Mesendoderm (in vitro differentiated cells): ENCODE results near the gene ZFP36.

Experiments used
- DNase-seq: peaks from one replicate; pipeline ENCODE4 v3.0.0; 2013
- H2AK5ac ChIP-seq: 2 replicates; pipeline ENCODE4 v1.6.1; 2013; ENCODE audit warnings: low read length, inconsistent platforms
- H2BK120ac ChIP-seq: 2 replicates; pipeline ENCODE4 v1.6.1; 2013; ENCODE audit warnings: low read depth, mild to moderate bottlenecking, low read length, moderate library complexity, mixed read lengths
- H2BK15ac ChIP-seq: replicated peaks from 2 replicates; pipeline ENCODE4 v1.6.1; 2013; ENCODE audit warnings: low read depth, mild to moderate bottlenecking, moderate library complexity
- H2BK5ac ChIP-seq: 2 replicates; pipeline ENCODE4 v1.6.1; 2013; ENCODE audit warnings: low read length, inconsistent platforms
- H3K18ac ChIP-seq: 2 replicates; pipeline ENCODE4 v1.6.1; 2013; ENCODE audit warnings: mild to moderate bottlenecking, low read length, mixed read lengths
- H3K23ac ChIP-seq: one replicate; pipeline ENCODE4 v1.6.1; 2013; ENCODE audit warnings: low read length
- H3K27ac ChIP-seq: 2 replicates; pipeline ENCODE4 v1.5.1; 2013; ENCODE audit warnings: low read depth, mild to moderate bottlenecking, inconsistent platforms, low read length, moderate library complexity
- H3K27me3 ChIP-seq: 2 replicates; pipeline ENCODE4 v1.6.1; 2013; ENCODE audit warnings: low read length, control low read depth, mild to moderate bottlenecking, inconsistent platforms; ENCODE audit not compliant: insufficient read depth, poor library complexity
- H3K36me3 ChIP-seq: 2 replicates; pipeline ENCODE4 v1.6.1; 2013; ENCODE audit warnings: low read length, inconsistent platforms; ENCODE audit not compliant: control insufficient read depth, insufficient read depth
- H3K4ac ChIP-seq: one replicate; pipeline ENCODE4 v1.6.1; 2013; ENCODE audit warnings: low read depth, mild to moderate bottlenecking, low read length, moderate library complexity
- H3K4me1 ChIP-seq: 2 replicates; pipeline ENCODE4 v1.6.1; 2013; ENCODE audit warnings: low read depth, low read length, inconsistent platforms; ENCODE audit not compliant: control insufficient read depth
- H3K4me2 ChIP-seq: 2 replicates; pipeline ENCODE4 v1.6.1; 2013; ENCODE audit warnings: low read length
- H3K4me3 ChIP-seq: 2 replicates; pipeline ENCODE4 v1.5.1; 2013; ENCODE audit warnings: mild to moderate bottlenecking, low read length
- H3K56ac ChIP-seq: one replicate; pipeline ENCODE4 v1.6.1; 2013; ENCODE audit warnings: low read length
- H3K79me1 ChIP-seq: 2 replicates; pipeline ENCODE4 v1.6.1; 2013; ENCODE audit warnings: low read length, inconsistent platforms
- H3K79me2 ChIP-seq: 2 replicates; pipeline ENCODE4 v1.6.1; 2013; ENCODE audit warnings: mild to moderate bottlenecking, low read length; ENCODE audit not compliant: control insufficient read depth, insufficient read depth
- H3K9ac ChIP-seq: 2 replicates; pipeline ENCODE4 v1.6.1; 2013; ENCODE audit warnings: low read length, inconsistent platforms
- H4K5ac ChIP-seq: one replicate; pipeline ENCODE4 v1.6.1; 2013; ENCODE audit warnings: low read length
- H4K8ac ChIP-seq: one replicate; pipeline ENCODE4 v1.6.1; 2013; ENCODE audit warnings: low read depth, mild to moderate bottlenecking, control low read depth, low read length, moderate library complexity
- WGBS: extraction: QIAGEN DNeasy Blood & Tissue Kit; methylation state at CpG from one replicate; pipeline ENCODE4 v1.1.7; 2013; ENCODE audit warnings: low lambda C conversion rate, missing lambda C conversion rate; ENCODE audit not compliant: insufficient coverage; ENCODE audit errors: extremely low coverage; 5-methylcytosine and 5-hydroxymethylcytosine counted together

Gene ZFP36

DNA sequence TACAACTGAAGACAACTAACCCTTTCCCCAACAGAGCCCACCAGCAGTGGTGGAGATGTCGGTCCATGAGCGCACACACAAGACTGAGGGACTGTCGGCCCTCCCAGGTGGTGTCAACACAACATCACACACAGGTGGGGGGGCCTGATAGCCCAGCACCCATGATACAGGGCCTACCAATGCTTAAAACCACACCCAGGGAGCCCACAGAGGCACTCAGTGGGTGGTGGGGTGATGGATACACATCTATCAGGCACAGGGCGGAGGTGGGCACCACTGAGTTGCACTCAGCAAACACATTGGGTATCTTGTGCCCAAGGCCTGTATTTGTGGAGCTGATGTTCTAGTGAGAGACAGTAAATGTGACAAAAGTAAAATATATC lies 7.0 kb upstream of the ZFP36 start:
- Histone ChIP-seq H2BK15ac (no peak overlapping the region), H3K36me3 (no peaks in the 10 kb centered on the region), H3K27ac (no peak overlapping the region), H2BK5ac (no peak overlapping the region), H2BK120ac (no peak overlapping the region), H3K4ac (no peak overlapping the region), H4K8ac (no peak overlapping the region), H3K79me2 (no peaks in the 10 kb centered on the region), H4K5ac (no peak overlapping the region), H3K4me3 (no peak overlapping the region), H3K56ac (no peak overlapping the region), H2AK5ac (no peak overlapping the region), H3K4me1 (peaks cover 12% of the 10 kb centered on the region), H3K23ac (no peak overlapping the region), H3K27me3 (no peaks in the 10 kb centered on the region), H3K79me1 (no peaks in the 10 kb centered on the region), H3K9ac (no peak overlapping the region), H3K18ac (no peak overlapping the region), H3K4me2 (no peak overlapping the region)
- no peak for DNase-seq
- no CpG with 5 or more reads among the region's 4 CpGs for WGBS

DNA sequence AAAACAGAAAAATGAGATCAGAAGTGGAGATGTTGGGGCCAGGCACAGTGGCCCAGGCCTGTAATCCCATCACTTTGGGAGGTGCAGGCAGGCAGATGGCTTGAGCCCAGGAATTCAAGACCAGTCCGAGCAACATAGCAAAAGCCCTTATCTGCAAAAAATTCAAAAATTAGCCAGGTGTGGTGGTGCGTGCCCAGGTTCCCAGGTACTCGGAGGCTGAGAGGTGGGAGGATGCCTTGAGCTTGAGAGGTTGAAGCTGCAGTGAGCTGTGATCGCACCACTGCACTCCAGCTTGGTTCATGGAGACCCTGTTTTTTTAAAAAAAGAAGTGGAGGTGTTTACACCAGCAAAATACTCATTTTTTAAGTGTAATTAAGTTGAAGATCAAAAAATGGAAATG lies 6.6 kb upstream of the ZFP36 start:
- no peak overlapping the region for H3K56ac ChIP-seq

DNA sequence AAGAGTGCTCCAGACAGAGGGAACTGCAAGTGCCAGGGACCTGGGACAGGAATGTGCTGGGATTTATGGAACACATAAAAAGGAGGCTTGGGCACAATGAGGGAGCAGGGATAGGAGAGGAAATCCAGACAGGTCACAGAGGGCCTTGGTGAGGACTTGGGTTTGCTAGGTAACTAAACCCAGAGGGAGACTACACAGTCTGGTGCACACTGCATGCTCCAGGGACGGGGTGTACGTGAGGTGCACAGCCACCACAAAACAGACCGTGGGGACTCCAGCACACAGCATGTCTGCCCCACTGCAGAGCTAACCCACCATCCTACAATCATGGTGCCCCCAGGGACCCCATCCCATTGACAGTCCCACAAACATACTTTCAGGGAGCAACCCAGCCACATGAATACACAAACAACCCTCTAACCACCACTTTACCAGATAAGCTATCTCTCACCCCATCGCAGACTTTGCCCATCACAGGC lies 5.5 kb upstream of the ZFP36 start:
- Histone ChIP-seq H3K23ac (no peak overlapping the region), H3K18ac (no peak overlapping the region)

More for the DNA sequence above, 6.6 kb upstream of the ZFP36 start:
- Histone ChIP-seq H3K4me2 (no peak overlapping the region), H3K4me3 (no peak overlapping the region), H3K79me2 (no peaks in the 10 kb centered on the region), H3K27ac (no peak overlapping the region), H2AK5ac (no peak overlapping the region), H3K4me1 (peaks cover 12% of the 10 kb centered on the region), H4K8ac (no peak overlapping the region), H2BK120ac (no peak overlapping the region), H2BK5ac (no peak overlapping the region), H3K9ac (no peak overlapping the region), H3K4ac (no peak overlapping the region), H3K18ac (no peak overlapping the region), H3K23ac (no peak overlapping the region), H2BK15ac (no peak overlapping the region), H4K5ac (no peak overlapping the region), H3K79me1 (no peaks in the 10 kb centered on the region), H3K27me3 (no peaks in the 10 kb centered on the region), H3K36me3 (no peaks in the 10 kb centered on the region)
- no peak for DNase-seq
- WGBS: no CpG with 5 or more reads among the region's 4 CpGs

DNA sequence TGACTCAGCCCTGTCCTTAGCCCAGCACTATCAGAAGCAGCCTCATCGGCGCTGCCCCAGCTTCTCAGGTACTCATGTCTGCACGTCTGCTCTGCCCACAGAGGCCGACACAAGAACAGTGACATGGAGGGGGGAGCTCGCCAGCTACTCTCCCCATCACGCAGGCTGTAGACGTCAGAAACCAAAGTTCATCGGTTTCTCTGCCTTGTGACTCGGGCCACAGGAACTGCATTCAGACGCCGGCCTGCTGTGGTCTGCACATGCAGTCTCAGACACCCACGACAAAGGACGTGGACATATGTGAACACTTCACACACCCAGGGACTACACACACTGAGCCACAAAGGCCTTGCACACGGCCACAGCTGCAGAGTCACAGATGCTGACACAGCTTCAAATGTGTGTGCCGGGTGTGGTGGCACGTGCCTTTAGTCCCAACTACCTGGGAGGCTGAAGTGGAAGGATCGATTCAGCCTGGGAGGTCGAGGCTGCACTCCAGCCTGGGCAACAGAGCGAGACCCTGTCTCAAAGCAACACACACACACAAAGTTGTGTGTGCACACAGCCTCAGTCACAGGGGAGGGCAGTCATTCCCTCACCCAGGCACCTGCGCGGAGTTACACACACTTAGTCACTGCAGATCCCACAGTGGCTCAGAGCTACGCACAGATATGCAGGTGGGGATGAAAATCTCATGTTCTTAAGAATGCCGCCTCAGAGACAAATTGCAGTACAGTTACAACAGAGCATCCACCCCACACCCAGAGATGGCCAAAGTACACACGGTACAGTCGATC lies 4.9 kb upstream of the ZFP36 start:
- H3K4me3 ChIP-seq: no peak overlapping the region
- H3K4ac ChIP-seq: no peak overlapping the region
- DNase-seq: peak; percentile 70
- no peaks in the 10 kb centered on the region for H3K36me3 ChIP-seq
- peak overlapping the region; percentile 63 for H3K4me2 ChIP-seq
- H4K8ac ChIP-seq: no peak overlapping the region
- H3K56ac ChIP-seq: peak overlapping the region; percentile 87
- H2AK5ac ChIP-seq: peak overlapping the region; percentile 19
- H3K9ac ChIP-seq: peak overlapping the region; percentile 67
- no peak overlapping the region for H4K5ac ChIP-seq
- no peaks in the 10 kb centered on the region for H3K27me3 ChIP-seq
- H2BK120ac ChIP-seq: no peak overlapping the region
- no CpG with 5 or more reads among the region's 25 CpGs for WGBS
- H2BK15ac ChIP-seq: no peak overlapping the region
- H2BK5ac ChIP-seq: no peak overlapping the region
- no peaks in the 10 kb centered on the region for H3K79me1 ChIP-seq
- no peak overlapping the region for H3K18ac ChIP-seq
- H3K27ac ChIP-seq: peak overlapping the region; percentile 9
- peaks cover 12% of the 10 kb centered on the region for H3K4me1 ChIP-seq
- H3K79me2 ChIP-seq: peaks cover under 1% of the 10 kb centered on the region
- H3K23ac ChIP-seq: peak overlapping the region; percentile 18

More for the DNA sequence above, 5.5 kb upstream of the ZFP36 start:
- peak overlapping the region; percentile 87 for H3K56ac ChIP-seq
- peaks cover 12% of the 10 kb centered on the region for H3K4me1 ChIP-seq
- no peak overlapping the region for H3K4me3 ChIP-seq
- no peaks in the 10 kb centered on the region for H3K79me1 ChIP-seq
- H3K27ac ChIP-seq: no peak overlapping the region
- no peak overlapping the region for H2BK5ac ChIP-seq
- H3K79me2 ChIP-seq: no peaks in the 10 kb centered on the region
- H3K4me2 ChIP-seq: no peak overlapping the region
- H3K9ac ChIP-seq: peak overlapping the region; percentile 28
- H4K5ac ChIP-seq: no peak overlapping the region
- DNase-seq: no peak
- H3K4ac ChIP-seq: no peak overlapping the region
- no peak overlapping the region for H2BK15ac ChIP-seq
- H2AK5ac ChIP-seq: peak overlapping the region; percentile 43
- no peaks in the 10 kb centered on the region for H3K27me3 ChIP-seq
- no peak overlapping the region for H4K8ac ChIP-seq
- WGBS: no CpG with 5 or more reads among the region's 4 CpGs
- no peaks in the 10 kb centered on the region for H3K36me3 ChIP-seq
- H2BK120ac ChIP-seq: no peak overlapping the region

DNA sequence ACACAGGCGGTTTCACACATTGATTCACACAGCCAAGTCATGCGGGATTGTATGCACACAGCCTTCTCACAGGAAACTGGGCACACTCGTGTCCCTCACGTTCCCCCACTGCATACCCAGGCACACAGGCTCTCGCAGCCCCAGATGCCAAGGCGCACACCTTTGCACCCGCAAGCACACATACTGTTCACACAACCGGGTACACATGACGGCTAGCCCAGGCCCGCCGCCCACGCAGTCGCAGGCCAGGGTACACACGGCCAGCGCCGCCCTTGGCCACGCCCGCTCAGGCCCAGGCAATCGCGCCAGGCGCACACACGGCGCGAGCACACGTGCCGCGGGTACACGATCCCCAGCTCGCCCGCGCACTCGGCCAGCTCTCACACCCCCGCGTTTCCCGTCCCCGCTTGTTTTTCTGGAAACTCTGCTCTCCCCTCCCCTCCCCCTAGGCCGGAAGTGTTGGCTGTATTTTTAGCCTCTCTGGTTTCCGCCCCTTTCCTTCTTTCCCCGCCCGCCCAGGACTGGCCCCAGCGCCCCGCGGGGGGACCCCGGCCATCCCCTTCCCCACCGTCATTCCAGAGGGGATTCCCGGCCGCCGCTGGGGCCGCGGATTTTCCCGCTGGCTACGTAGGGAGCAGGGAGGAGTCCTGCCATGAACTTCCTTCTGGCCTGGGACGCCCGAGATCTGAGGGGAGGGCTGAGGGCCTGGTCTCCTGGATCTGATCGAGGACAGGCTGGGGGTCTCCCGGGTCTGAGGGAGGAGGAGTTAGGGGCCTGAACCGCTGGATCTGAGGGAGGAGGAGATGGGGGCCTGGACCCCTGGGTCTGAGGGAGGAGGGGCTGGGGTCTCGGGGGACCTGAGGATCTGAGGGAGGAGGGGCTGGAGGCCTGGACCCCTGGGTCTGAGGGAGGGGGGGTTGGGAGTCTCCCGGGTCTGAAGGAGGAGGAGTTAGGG lies 4.0 kb upstream of the ZFP36 start:
- peak; percentile 95 for DNase-seq
- no peaks in the 10 kb centered on the region for H3K36me3 ChIP-seq
- H3K23ac ChIP-seq: no peak overlapping the region
- peaks cover 9% of the 10 kb centered on the region for H3K79me2 ChIP-seq
- peak overlapping the region; percentile 19 for H2AK5ac ChIP-seq
- H3K4me1 ChIP-seq: peaks cover 12% of the 10 kb centered on the region
- no peaks in the 10 kb centered on the region for H3K27me3 ChIP-seq
- peak overlapping the region; percentile 98 for H3K18ac ChIP-seq
- H3K4ac ChIP-seq: peak overlapping the region; percentile 99
- peak overlapping the region; percentile 87 for H3K56ac ChIP-seq
- peak overlapping the region; percentile 63 for H3K4me2 ChIP-seq
- no peak overlapping the region for H4K5ac ChIP-seq
- H3K4me3 ChIP-seq: peak overlapping the region; percentile 2
- peak overlapping the region; percentile 88 for H4K8ac ChIP-seq
- peak overlapping the region; percentile 86 for H2BK5ac ChIP-seq
- H3K9ac ChIP-seq: peak overlapping the region; percentile 67
- H3K27ac ChIP-seq: peak overlapping the region; percentile 94
- no CpG with 5 or more reads among the region's 59 CpGs for WGBS
- no peaks in the 10 kb centered on the region for H3K79me1 ChIP-seq
- H2BK120ac ChIP-seq: peak overlapping the region; percentile 92
- H2BK15ac ChIP-seq: peak overlapping the region; percentile 76
